ENCODE results near the gene DOCK4. TPM values are rescaled to one million over a fixed set of nuclear protein-coding genes. Genes with fewer than 3 reads are reported as not detected.

Gene DOCK4
- total RNA-seq, 1 donor from 2014 or later = 100 TPM

- H3K4me3 ChIP-seq = no peak overlapping the region
- no peaks in the 10 kb centered on the region for H3K27me3 ChIP-seq
- intact Hi-C loops (cut with DNase I) = no loop called here
- TF ChIP-seq, protein P1, sequence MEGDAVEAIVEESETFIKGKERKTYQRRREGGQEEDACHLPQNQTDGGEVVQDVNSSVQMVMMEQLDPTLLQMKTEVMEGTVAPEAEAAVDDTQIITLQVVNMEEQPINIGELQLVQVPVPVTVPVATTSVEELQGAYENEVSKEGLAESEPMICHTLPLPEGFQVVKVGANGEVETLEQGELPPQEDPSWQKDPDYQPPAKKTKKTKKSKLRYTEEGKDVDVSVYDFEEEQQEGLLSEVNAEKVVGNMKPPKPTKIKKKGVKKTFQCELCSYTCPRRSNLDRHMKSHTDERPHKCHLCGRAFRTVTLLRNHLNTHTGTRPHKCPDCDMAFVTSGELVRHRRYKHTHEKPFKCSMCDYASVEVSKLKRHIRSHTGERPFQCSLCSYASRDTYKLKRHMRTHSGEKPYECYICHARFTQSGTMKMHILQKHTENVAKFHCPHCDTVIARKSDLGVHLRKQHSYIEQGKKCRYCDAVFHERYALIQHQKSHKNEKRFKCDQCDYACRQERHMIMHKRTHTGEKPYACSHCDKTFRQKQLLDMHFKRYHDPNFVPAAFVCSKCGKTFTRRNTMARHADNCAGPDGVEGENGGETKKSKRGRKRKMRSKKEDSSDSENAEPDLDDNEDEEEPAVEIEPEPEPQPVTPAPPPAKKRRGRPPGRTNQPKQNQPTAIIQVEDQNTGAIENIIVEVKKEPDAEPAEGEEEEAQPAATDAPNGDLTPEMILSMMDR (IDR thresholded peaks at IDR 0.05) = no peak
- no peak for ATAC-seq
- no peaks in the 10 kb centered on the region for H3K36me3 ChIP-seq
- no peak for DNase-seq
- no peaks in the 10 kb centered on the region for H3K4me1 ChIP-seq
- no peaks in the 10 kb centered on the region for H3K9me3 ChIP-seq
- no peak overlapping the region for H3K27ac ChIP-seq
These were observed 528.4 kb downstream of the DOCK4 start for GRCh38 chr7:111677848-111678247.

DNA sequence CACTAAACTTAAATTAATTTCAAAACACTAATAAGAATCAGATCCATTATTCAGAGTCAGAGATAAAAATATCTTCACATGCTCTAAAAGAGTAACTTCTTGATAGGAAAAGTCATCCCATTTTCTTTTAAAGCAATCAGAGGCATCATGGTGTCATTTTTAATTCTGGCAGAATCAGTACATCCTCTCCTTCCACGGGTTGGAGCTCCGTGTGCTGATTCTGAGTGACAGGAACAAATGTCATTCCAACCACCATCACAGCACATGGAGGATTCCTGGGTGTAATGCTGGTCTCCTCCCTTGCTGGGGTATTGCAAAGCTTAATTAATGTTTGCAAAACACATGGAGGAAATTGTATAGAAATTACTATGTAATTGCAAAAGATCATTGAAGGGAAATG is 529.4 kb downstream of the DOCK4 start:
- intact Hi-C loops (cut with DNase I) = no loop called here
- ATAC-seq (no peak), DNase-seq (no peak)
- H3K4me3 ChIP-seq = no peak overlapping the region
- no peaks in the 10 kb centered on the region for H3K4me1 ChIP-seq
- H3K36me3 ChIP-seq = no peaks in the 10 kb centered on the region
- TF ChIP-seq, protein P1 (IDR thresholded peaks at IDR 0.05) = no peak
- no peaks in the 10 kb centered on the region for H3K9me3 ChIP-seq
- H3K27ac ChIP-seq = no peak overlapping the region
- no peaks in the 10 kb centered on the region for H3K27me3 ChIP-seq

Other genes with a start within 250 kb of the DOCK4 start
- 31.0 TPM for gene ZNF277, start 296 bp upstream of the DOCK4 start, total RNA-seq
- gene IFRD1, start 244.1 kb upstream of the DOCK4 start, total RNA-seq = 49.9 TPM

Measured in upper lobe of right lung (tissue), 1 donor.